ENCODE measurements around the gene MTFP1.
A peak's percentile ranks its signal among the peaks of the same experiment; 100 is the strongest.

MTFP1 gene, protein sequence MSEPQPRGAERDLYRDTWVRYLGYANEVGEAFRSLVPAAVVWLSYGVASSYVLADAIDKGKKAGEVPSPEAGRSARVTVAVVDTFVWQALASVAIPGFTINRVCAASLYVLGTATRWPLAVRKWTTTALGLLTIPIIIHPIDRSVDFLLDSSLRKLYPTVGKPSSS

DNA sequence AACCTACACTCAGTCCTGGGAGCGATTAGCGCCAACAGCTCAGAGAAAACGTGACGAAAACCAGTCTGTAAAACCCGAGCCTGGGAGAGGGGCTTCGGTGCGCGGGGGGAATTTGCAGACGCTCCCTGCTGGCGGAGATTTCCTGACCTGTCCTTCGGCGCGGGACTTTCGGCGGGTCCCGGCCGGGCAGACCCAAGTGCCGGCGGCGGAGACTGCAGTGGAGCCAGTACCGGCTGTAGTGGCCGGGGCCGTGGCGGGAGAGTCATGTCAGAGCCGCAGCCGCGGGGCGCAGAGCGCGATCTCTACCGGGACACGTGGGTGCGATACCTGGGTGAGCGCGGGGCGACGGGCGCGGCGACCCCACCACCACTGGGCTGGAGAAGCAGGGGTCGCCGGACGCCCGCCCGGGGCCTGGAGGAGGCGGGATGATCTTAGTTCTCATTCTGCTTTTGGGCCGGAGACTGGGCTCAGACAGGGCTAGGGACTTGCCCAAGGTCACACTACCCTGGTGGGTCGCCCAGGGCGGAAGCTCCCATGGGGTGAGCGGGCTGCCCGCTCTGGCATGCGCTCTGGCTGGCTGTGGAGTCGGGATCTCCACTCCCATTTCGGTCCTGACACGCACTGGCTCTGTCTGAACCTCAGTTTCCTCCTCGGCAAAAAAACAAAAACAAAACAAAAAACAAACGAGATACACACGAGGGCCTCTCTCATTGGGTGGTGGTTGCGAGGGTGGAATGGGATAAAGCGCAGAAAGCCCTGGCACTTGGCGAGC lies at the start of gene MTFP1:
Gene MTFP1, plus strand, starts transcription at position 153 of the 772 bp plus-strand sequence. Its CDS starts 112 bp downstream, at position 265.
- peak within 1 kb of the TSS; percentile 87 for H3K9ac ChIP-seq (ENCODE audit: low read length)
- H3K27me3 ChIP-seq (ENCODE audit: low read depth, low read length): no peaks in the 10 kb centered on the region
- no peaks in the 10 kb centered on the region for H3K9me3 ChIP-seq (ENCODE audit: insufficient read depth, low read length)
- H3K4me2 ChIP-seq (ENCODE audit: low read length): peak within 1 kb of the TSS; percentile 97
- peaks cover 25% of the 10 kb centered on the region for H3K4me1 ChIP-seq (ENCODE audit: low read length)
- H3K79me2 ChIP-seq (ENCODE audit: low read length): peaks cover 44% of the 10 kb centered on the region
- H4K20me1 ChIP-seq (ENCODE audit: insufficient read depth, low read length): 0 out of 2 replicates have a peak, but pooled peaks cover 7% of the 10 kb centered on the region
- peak within 1 kb of the TSS; percentile 87 for H3K4me3 ChIP-seq (ENCODE audit: low read length)
- peak within 1 kb of the TSS; percentile 69 for H2AFZ ChIP-seq (ENCODE audit: low read depth, low read length)
- H3K27ac ChIP-seq (ENCODE audit: low read length): peak within 1 kb of the TSS; percentile 64
- TF ChIP-seq EZH2phosphoT487 (IDR thresholded peaks at IDR 0.05; ENCODE audit: low read depth): no peak
- TF ChIP-seq, protein P1, sequence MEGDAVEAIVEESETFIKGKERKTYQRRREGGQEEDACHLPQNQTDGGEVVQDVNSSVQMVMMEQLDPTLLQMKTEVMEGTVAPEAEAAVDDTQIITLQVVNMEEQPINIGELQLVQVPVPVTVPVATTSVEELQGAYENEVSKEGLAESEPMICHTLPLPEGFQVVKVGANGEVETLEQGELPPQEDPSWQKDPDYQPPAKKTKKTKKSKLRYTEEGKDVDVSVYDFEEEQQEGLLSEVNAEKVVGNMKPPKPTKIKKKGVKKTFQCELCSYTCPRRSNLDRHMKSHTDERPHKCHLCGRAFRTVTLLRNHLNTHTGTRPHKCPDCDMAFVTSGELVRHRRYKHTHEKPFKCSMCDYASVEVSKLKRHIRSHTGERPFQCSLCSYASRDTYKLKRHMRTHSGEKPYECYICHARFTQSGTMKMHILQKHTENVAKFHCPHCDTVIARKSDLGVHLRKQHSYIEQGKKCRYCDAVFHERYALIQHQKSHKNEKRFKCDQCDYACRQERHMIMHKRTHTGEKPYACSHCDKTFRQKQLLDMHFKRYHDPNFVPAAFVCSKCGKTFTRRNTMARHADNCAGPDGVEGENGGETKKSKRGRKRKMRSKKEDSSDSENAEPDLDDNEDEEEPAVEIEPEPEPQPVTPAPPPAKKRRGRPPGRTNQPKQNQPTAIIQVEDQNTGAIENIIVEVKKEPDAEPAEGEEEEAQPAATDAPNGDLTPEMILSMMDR (IDR thresholded peaks at IDR 0.05; ENCODE audit: low read depth, low read length): 0 out of 2 replicates have a peak, but pooled peaks have one; percentile 5
- H3K36me3 ChIP-seq (replicated peaks; ENCODE audit: low read depth, low read length): peaks cover 43% of the 10 kb centered on the region

DNA sequence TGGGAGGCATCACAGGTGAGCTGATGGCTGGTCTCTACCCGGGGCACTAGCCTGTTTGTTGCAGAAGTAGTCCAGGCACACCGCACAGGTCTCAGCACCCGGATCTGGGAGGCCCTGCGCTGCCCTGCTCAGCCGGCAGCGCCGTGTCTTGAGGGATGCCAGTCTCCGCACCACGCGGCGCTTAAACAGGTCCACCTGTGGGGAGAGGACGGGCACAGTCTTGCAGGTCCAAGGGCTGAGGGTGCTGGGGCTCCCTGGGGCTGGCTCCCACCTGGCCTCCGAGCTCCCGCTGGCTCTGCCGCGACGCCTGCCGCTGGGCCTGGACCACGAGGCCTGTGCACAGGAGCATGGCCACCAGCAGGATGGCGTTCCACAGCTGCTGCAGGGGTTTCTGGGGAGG lies 45.6 kb upstream of the MTFP1 start:
- H3K9ac ChIP-seq (ENCODE audit: low read length): no peak overlapping the region
- no peaks in the 10 kb centered on the region for H4K20me1 ChIP-seq (ENCODE audit: insufficient read depth, low read length)
- H2AFZ ChIP-seq (ENCODE audit: low read depth, low read length): no peak overlapping the region
- H3K36me3 ChIP-seq (replicated peaks; ENCODE audit: low read depth, low read length): peaks cover 3% of the 10 kb centered on the region
- H3K27ac ChIP-seq (ENCODE audit: low read length): no peak overlapping the region
- H3K4me3 ChIP-seq (ENCODE audit: low read length): no peak overlapping the region
- H3K27me3 ChIP-seq (ENCODE audit: low read depth, low read length): no peaks in the 10 kb centered on the region
- peaks cover 14% of the 10 kb centered on the region for H3K4me1 ChIP-seq (ENCODE audit: low read length)
- no peak overlapping the region for H3K4me2 ChIP-seq (ENCODE audit: low read length)
- TF ChIP-seq, protein P1 (IDR thresholded peaks at IDR 0.05; ENCODE audit: low read depth, low read length): no peak
- TF ChIP-seq EZH2phosphoT487 (IDR thresholded peaks at IDR 0.05; ENCODE audit: low read depth): no peak
- H3K79me2 ChIP-seq (ENCODE audit: low read length): no peaks in the 10 kb centered on the region
- no peaks in the 10 kb centered on the region for H3K9me3 ChIP-seq (ENCODE audit: insufficient read depth, low read length)

DNA sequence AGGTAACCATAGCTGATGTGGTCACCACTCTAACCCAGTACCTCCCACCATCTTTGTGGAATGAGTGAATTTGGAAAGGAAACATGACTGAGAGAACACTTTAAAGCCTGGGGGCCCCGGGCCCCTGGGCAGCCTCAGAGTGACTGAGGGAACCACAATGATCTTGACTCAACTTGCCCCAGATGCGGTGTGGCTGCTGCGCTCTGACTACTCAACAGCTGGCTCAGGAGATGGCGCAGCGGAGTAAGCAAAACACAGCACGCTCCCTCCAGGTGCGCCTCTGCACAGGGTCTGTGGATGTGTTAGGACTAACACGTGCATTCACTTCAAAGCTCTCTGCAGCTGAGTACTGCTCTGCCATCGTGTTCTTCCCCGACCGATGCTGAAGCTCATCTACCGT lies 44.3 kb upstream of the MTFP1 start:
- no peaks in the 10 kb centered on the region for H4K20me1 ChIP-seq (ENCODE audit: insufficient read depth, low read length)
- no peaks in the 10 kb centered on the region for H3K9me3 ChIP-seq (ENCODE audit: insufficient read depth, low read length)
- no peaks in the 10 kb centered on the region for H3K27me3 ChIP-seq (ENCODE audit: low read depth, low read length)
- peaks cover 3% of the 10 kb centered on the region for H3K36me3 ChIP-seq (replicated peaks; ENCODE audit: low read depth, low read length)
- H3K4me2 ChIP-seq (ENCODE audit: low read length): no peak overlapping the region
- H3K79me2 ChIP-seq (ENCODE audit: low read length): no peaks in the 10 kb centered on the region
- no peak overlapping the region for H3K27ac ChIP-seq (ENCODE audit: low read length)
- H2AFZ ChIP-seq (ENCODE audit: low read depth, low read length): no peak overlapping the region
- TF ChIP-seq, protein P1 (IDR thresholded peaks at IDR 0.05; ENCODE audit: low read depth, low read length): no peak
- no peak for TF ChIP-seq EZH2phosphoT487 (IDR thresholded peaks at IDR 0.05; ENCODE audit: low read depth)
- no peak overlapping the region for H3K9ac ChIP-seq (ENCODE audit: low read length)
- no peak overlapping the region for H3K4me3 ChIP-seq (ENCODE audit: low read length)
- H3K4me1 ChIP-seq (ENCODE audit: low read length): peaks cover 16% of the 10 kb centered on the region

DNA sequence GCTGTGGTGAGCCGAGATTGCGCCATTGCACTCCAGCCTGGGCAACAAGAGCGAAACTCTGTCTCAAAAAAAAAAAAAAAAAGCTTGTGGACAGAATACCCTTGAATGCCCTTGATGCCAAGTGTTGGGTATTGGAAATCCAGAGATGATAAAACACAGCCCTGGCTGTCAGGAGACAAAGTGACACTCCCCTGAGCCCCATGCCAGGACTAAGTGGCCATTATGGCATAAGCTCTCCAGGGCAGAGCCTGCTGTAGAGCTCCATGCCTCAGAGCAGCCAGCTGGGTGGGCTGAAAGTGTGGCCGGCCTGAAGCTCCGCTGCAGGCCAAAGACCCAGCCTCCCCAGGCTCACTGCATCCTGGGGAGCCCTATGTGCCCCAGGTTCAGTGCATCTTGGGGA lies 43.2 kb upstream of the MTFP1 start:
- H3K79me2 ChIP-seq (ENCODE audit: low read length): no peaks in the 10 kb centered on the region
- H3K4me3 ChIP-seq (ENCODE audit: low read length): no peak overlapping the region
- H3K27me3 ChIP-seq (ENCODE audit: low read depth, low read length): no peaks in the 10 kb centered on the region
- H3K9me3 ChIP-seq (ENCODE audit: insufficient read depth, low read length): no peaks in the 10 kb centered on the region
- H3K36me3 ChIP-seq (replicated peaks; ENCODE audit: low read depth, low read length): peaks cover 2% of the 10 kb centered on the region
- no peak overlapping the region for H2AFZ ChIP-seq (ENCODE audit: low read depth, low read length)
- no peak overlapping the region for H3K27ac ChIP-seq (ENCODE audit: low read length)
- H4K20me1 ChIP-seq (ENCODE audit: insufficient read depth, low read length): no peaks in the 10 kb centered on the region
- TF ChIP-seq, protein P1 (IDR thresholded peaks at IDR 0.05; ENCODE audit: low read depth, low read length): no peak
- TF ChIP-seq EZH2phosphoT487 (IDR thresholded peaks at IDR 0.05; ENCODE audit: low read depth): no peak
- H3K4me1 ChIP-seq (ENCODE audit: low read length): peaks cover 20% of the 10 kb centered on the region
- no peak overlapping the region for H3K9ac ChIP-seq (ENCODE audit: low read length)
- no peak overlapping the region for H3K4me2 ChIP-seq (ENCODE audit: low read length)
